CD4-positive, alpha-beta T cell treated with Interleukin-15 for 1 hour (primary cell): ENCODE measurements around the gene IDH2.

Experiments
- DNase-seq: peaks from one replicate; pipeline ENCODE4 v3.0.0-alpha.2; 2020

Gene IDH2

GRCh38 chr15:90062973-90063769, 39.1 kb downstream of the IDH2 start:
- no peak for DNase-seq

- peak; percentile 36 for DNase-seq
Measured at GRCh38 chr15:90062462-90062932, 39.8 kb downstream of the IDH2 start.

GRCh38 chr15:90062023-90062442, 40.2 kb downstream of the IDH2 start:
- no peak for DNase-seq

GRCh38 chr15:90060797-90061196, 41.5 kb downstream of the IDH2 start:
- DNase-seq: no peak

- peak; percentile 91 for DNase-seq
Measured at GRCh38 chr15:90059208-90059985, 42.9 kb downstream of the IDH2 start.

GRCh38 chr15:90058775-90059174, 43.5 kb downstream of the IDH2 start:
- DNase-seq: no peak

- DNase-seq: peak; percentile 42
Measured at GRCh38 chr15:90058308-90058707, 44.0 kb downstream of the IDH2 start.

GRCh38 chr15:90056529-90056928, 45.7 kb downstream of the IDH2 start:
- DNase-seq: no peak

- DNase-seq: no peak
Measured at GRCh38 chr15:90055182-90055581, 47.1 kb downstream of the IDH2 start.

GRCh38 chr15:90054618-90055097, 47.6 kb downstream of the IDH2 start:
- DNase-seq: no peak

- no peak for DNase-seq
Measured at GRCh38 chr15:90053685-90054466, 48.4 kb downstream of the IDH2 start.

- DNase-seq: no peak
Measured at GRCh38 chr15:90051874-90052273, 50.4 kb downstream of the IDH2 start.

- no peak for DNase-seq
Measured at GRCh38 chr15:90049666-90050604, 52.3 kb downstream of the IDH2 start.

- DNase-seq: no peak
Measured at GRCh38 chr15:90049030-90049429, 53.2 kb downstream of the IDH2 start.

GRCh38 chr15:90047956-90048575, 54.2 kb downstream of the IDH2 start:
- peak; percentile 13 for DNase-seq

- DNase-seq: peak; percentile 38
Measured at GRCh38 chr15:90046911-90047392, 55.3 kb downstream of the IDH2 start.

- DNase-seq: no peak
Measured at GRCh38 chr15:90046289-90046688, 56.0 kb downstream of the IDH2 start.

- DNase-seq: no peak
Measured at GRCh38 chr15:90044916-90045371, 57.3 kb downstream of the IDH2 start.

GRCh38 chr15:90044191-90044590, 58.1 kb downstream of the IDH2 start:
- peak; percentile 10 for DNase-seq

GRCh38 chr15:90043530-90044010, 58.7 kb downstream of the IDH2 start:
- DNase-seq: no peak
